IPS DF 6.9 (cell line): Measurements from ENCODE around the gene UNC5B.

Experiments
- DNase-seq: peaks from one replicate; pipeline ENCODE4 v3.0.0-alpha.2; 2013; ENCODE audit warnings: low read depth, low spot score
- H3K27ac ChIP-seq: one replicate; pipeline ENCODE4 v1.5.1; 2013; ENCODE audit warnings: low read length, control low read depth
- H3K27me3 ChIP-seq: 2 replicates; pipeline ENCODE4 v1.6.1; 2013; ENCODE audit warnings: mild to moderate bottlenecking, low read length; ENCODE audit not compliant: control insufficient read depth, insufficient read depth
- H3K36me3 ChIP-seq: 2 replicates; pipeline ENCODE4 v1.6.1; 2013; ENCODE audit warnings: low read length; ENCODE audit not compliant: control insufficient read depth, insufficient read depth
- H3K4me1 ChIP-seq: 2 replicates; pipeline ENCODE4 v1.6.1; 2013; ENCODE audit warnings: low read length; ENCODE audit not compliant: control insufficient read depth, insufficient read depth
- H3K4me3 ChIP-seq: 2 replicates; pipeline ENCODE4 v1.5.1; 2013; ENCODE audit warnings: mild to moderate bottlenecking, low read length
- H3K9me3 ChIP-seq: 2 replicates; pipeline ENCODE4 v1.6.1; 2013; ENCODE audit warnings: low read length, inconsistent platforms; ENCODE audit not compliant: control insufficient read depth, insufficient read depth
- WGBS: extraction: QIAGEN DNeasy Blood & Tissue Kit; methylation state at CpG from one replicate; pipeline ENCODE4 v1.1.7; 2013; ENCODE audit warnings: mixed read lengths, missing lambda C conversion rate; ENCODE audit not compliant: insufficient read length, insufficient coverage; 5-methylcytosine and 5-hydroxymethylcytosine counted together

The UNC5B gene

DNA sequence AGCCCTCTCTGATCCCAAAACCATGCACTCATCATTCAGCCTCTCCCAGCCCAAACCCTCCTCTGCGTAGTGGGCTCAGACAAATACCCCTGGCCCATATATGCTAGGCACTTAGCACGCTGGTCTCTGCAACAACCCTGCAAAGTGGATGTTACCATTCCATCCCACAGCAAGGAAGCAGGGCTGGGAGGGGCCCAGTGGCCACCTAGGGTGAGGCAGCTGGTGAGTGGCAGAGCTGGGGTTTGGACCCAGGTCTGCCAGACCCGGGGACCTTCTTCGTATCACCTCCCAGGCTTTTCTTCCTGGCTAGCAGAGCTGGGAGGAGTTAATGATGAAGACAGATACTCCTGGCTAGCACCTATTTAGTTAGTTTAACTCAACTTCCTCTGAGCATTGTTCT lies 73.6 kb downstream of the UNC5B start:
- Histone ChIP-seq H3K36me3 (peaks cover 9% of the 10 kb centered on the region), H3K4me1 (no peaks in the 10 kb centered on the region; the same call in 1 of the 2 replicates), H3K27ac (no peak overlapping the region), H3K27me3 (no peaks in the 10 kb centered on the region), H3K4me3 (no peak overlapping the region), H3K9me3 (no peaks in the 10 kb centered on the region)
- no CpG with 5 or more reads among the region's 4 CpGs for WGBS
- DNase-seq: no peak

GRCh38 chr10:71286521-71287294 lies 74.3 kb downstream of the UNC5B start:
- Histone ChIP-seq H3K27me3 (no peaks in the 10 kb centered on the region), H3K27ac (no peak overlapping the region), H3K4me1 (no peaks in the 10 kb centered on the region; the same call in 1 of the 2 replicates), H3K9me3 (no peaks in the 10 kb centered on the region), H3K36me3 (peaks cover 14% of the 10 kb centered on the region), H3K4me3 (no peak overlapping the region)
- no peak for DNase-seq
- WGBS: no CpG with 5 or more reads among the region's 17 CpGs

DNA sequence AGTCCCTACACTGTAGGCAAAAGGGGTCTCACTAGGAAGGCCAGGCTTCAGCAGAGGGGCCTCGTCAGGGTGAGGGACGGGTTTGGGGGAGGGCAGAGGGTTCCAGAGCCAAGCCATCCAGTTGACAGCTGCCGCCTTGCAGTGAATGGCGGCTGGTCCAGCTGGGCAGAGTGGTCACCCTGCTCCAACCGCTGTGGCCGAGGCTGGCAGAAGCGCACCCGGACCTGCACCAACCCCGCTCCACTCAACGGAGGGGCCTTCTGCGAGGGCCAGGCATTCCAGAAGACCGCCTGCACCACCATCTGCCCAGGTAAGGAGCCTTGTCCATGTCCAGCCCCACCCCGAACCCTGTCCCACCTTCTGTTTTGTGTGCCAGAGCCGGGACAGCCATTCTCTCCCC lies 75.1 kb downstream of the UNC5B start:
- H3K27me3 ChIP-seq: no peaks in the 10 kb centered on the region
- peaks cover 16% of the 10 kb centered on the region for H3K36me3 ChIP-seq
- WGBS: no CpG with 5 or more reads among the region's 14 CpGs

GRCh38 chr10:71288461-71288860 lies 76.1 kb downstream of the UNC5B start:
- no CpG with 5 or more reads among the region's 15 CpGs for WGBS
- DNase-seq: no peak
- Histone ChIP-seq H3K4me3 (no peak overlapping the region), H3K4me1 (no peaks in the 10 kb centered on the region; the same call in 1 of the 2 replicates), H3K9me3 (no peaks in the 10 kb centered on the region), H3K27me3 (no peaks in the 10 kb centered on the region), H3K27ac (no peak overlapping the region), H3K36me3 (peaks cover 21% of the 10 kb centered on the region)

More for the DNA sequence above, 75.1 kb downstream of the UNC5B start:
- H3K9me3 ChIP-seq: no peaks in the 10 kb centered on the region
- H3K4me3 ChIP-seq: no peak overlapping the region
- no peak for DNase-seq
- H3K27ac ChIP-seq: no peak overlapping the region
- no peaks in the 10 kb centered on the region; the same call in 1 of the 2 replicates for H3K4me1 ChIP-seq

GRCh38 chr10:71289421-71290130 lies 77.2 kb downstream of the UNC5B start:
- no peak for DNase-seq
- Histone ChIP-seq H3K27ac (no peak overlapping the region), H3K36me3 (peaks cover 24% of the 10 kb centered on the region), H3K4me3 (no peak overlapping the region), H3K9me3 (no peaks in the 10 kb centered on the region), H3K4me1 (no peaks in the 10 kb centered on the region; the same call in 1 of the 2 replicates), H3K27me3 (no peaks in the 10 kb centered on the region)
- WGBS: no CpG with 5 or more reads among the region's 12 CpGs

GRCh38 chr10:71290331-71290730 lies 78.0 kb downstream of the UNC5B start:
- no peaks in the 10 kb centered on the region for H3K27me3 ChIP-seq
- no peaks in the 10 kb centered on the region for H3K4me1 ChIP-seq
- no peak overlapping the region for H3K4me3 ChIP-seq
- H3K36me3 ChIP-seq: peaks cover 24% of the 10 kb centered on the region
- H3K9me3 ChIP-seq: no peaks in the 10 kb centered on the region
- no CpG with 5 or more reads among the region's 3 CpGs for WGBS
- no peak for DNase-seq
- no peak overlapping the region for H3K27ac ChIP-seq

DNA sequence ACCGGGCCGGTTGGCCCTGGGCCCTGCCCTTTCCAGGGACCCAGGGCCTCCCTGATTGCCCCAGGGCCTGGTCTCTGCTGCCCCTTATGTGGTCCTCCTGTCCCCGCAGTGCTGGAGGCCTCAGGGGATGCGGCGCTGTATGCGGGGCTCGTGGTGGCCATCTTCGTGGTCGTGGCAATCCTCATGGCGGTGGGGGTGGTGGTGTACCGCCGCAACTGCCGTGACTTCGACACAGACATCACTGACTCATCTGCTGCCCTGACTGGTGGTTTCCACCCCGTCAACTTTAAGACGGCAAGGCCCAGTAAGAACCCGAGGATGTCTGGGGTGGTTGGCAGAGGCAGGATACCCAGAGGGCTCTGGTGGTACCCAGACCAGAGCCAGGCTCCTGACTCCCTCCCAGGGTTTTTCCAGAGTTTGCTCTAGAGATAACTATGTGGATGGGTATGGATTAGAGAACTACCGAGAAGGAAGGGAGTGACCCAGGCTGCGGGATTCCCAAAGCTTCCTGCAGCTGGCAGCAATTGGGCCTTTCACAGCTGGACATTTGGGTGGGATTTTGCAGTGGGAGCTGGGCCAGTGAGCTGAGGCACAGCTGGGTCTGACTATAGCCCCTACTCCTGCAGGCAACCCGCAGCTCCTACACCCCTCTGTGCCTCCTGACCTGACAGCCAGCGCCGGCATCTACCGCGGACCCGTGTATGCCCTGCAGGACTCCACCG lies 78.6 kb downstream of the UNC5B start:
- H3K36me3 ChIP-seq: peaks cover 26% of the 10 kb centered on the region
- no peaks in the 10 kb centered on the region for H3K27me3 ChIP-seq
- WGBS: no CpG with 5 or more reads among the region's 26 CpGs
- no peak overlapping the region for H3K27ac ChIP-seq
- no peak overlapping the region for H3K4me3 ChIP-seq
- no peaks in the 10 kb centered on the region for H3K4me1 ChIP-seq
- no peak for DNase-seq
- H3K9me3 ChIP-seq: no peaks in the 10 kb centered on the region

DNA sequence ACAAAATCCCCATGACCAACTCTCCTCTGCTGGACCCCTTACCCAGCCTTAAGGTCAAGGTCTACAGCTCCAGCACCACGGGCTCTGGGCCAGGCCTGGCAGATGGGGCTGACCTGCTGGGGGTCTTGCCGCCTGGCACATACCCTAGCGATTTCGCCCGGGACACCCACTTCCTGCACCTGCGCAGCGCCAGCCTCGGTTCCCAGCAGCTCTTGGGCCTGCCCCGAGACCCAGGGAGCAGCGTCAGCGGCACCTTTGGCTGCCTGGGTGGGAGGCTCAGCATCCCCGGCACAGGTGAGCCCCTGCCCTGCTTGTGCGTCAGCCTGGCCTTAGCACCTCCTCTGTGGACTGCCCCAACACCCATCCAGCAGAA lies 79.1 kb downstream of the UNC5B start:
- Histone ChIP-seq H3K27ac (no peak overlapping the region), H3K27me3 (no peaks in the 10 kb centered on the region), H3K9me3 (no peaks in the 10 kb centered on the region), H3K4me3 (no peak overlapping the region), H3K4me1 (no peaks in the 10 kb centered on the region), H3K36me3 (peaks cover 31% of the 10 kb centered on the region)
- WGBS: no CpG with 5 or more reads among the region's 13 CpGs
- DNase-seq: no peak

GRCh38 chr10:71292624-71293445 lies 80.5 kb downstream of the UNC5B start:
- no peaks in the 10 kb centered on the region for H3K9me3 ChIP-seq
- no peaks in the 10 kb centered on the region for H3K4me1 ChIP-seq
- no peak for DNase-seq
- no peaks in the 10 kb centered on the region for H3K27me3 ChIP-seq
- H3K27ac ChIP-seq: no peak overlapping the region
- H3K4me3 ChIP-seq: no peak overlapping the region
- no CpG with 5 or more reads among the region's 10 CpGs for WGBS
- peaks cover 29% of the 10 kb centered on the region for H3K36me3 ChIP-seq
